Neural progenitor cell (in vitro differentiated cells): Measurements from ENCODE around the gene IQSEC1.

Experiments used
- EZH2 ChIP-seq: fragments of 200-600 bp; sonication (generic); IDR thresholded peaks from 2 replicates; pipeline ENCODE4 v1.6.1; 2017; ENCODE audit warnings: antibody characterized with exemption, mild to moderate bottlenecking, moderate library complexity
- EZH2phosphoT487 ChIP-seq: fragments of 200-600 bp; sonication (generic); IDR thresholded peaks from 2 replicates; pipeline ENCODE4 v1.6.1; 2017; ENCODE audit warnings: antibody characterized with exemption
- TF ChIP-seq, protein P1 (sequence below): fragments of 200-600 bp; sonication (generic); IDR thresholded peaks from 2 replicates; pipeline ENCODE4 v1.5.1; 2017; ENCODE audit warnings: antibody characterized with exemption, mild to moderate bottlenecking

DNA sequence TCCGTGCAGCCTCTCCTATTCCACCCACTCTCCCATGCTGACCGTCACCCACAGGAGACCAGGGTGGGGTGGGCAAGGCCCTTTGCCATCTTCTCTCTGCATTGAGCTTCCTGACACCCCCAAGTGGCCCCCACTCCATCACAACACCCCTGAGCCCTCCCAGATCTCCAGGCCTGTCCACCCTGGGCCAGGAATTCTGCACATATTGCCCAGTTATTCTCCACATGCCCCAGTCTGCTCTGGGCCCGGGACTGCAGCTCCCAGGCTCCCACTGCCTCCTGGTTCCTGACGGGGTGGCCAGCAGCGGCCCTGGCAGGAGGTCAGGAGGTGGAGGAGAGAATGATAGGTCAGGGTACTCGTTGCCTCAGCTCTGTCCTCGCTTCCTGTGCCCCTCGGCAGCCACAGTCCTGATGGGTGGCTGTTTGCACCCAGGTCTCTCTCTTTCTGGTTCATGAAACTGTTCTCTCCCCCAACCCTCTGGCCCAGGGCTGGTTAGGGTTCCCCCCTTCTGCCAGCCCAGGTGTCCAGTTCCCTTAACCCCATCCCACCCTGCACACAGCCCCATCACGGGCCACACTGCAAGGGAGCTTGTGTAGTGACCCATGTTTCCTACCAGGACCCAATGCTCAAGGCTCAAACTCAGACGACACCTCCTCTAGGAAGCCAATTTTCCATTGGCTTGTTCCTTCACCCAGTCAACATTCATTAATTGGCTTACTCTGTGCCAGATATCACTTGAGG lies 47.3 kb downstream of the IQSEC1 start:
- TF ChIP-seq, protein P1, sequence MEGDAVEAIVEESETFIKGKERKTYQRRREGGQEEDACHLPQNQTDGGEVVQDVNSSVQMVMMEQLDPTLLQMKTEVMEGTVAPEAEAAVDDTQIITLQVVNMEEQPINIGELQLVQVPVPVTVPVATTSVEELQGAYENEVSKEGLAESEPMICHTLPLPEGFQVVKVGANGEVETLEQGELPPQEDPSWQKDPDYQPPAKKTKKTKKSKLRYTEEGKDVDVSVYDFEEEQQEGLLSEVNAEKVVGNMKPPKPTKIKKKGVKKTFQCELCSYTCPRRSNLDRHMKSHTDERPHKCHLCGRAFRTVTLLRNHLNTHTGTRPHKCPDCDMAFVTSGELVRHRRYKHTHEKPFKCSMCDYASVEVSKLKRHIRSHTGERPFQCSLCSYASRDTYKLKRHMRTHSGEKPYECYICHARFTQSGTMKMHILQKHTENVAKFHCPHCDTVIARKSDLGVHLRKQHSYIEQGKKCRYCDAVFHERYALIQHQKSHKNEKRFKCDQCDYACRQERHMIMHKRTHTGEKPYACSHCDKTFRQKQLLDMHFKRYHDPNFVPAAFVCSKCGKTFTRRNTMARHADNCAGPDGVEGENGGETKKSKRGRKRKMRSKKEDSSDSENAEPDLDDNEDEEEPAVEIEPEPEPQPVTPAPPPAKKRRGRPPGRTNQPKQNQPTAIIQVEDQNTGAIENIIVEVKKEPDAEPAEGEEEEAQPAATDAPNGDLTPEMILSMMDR, result no peak
- TF ChIP-seq EZH2 (no peak), EZH2phosphoT487 (no peak)
